ENCODE results near the gene NAV1.

NAV1 gene

DNA sequence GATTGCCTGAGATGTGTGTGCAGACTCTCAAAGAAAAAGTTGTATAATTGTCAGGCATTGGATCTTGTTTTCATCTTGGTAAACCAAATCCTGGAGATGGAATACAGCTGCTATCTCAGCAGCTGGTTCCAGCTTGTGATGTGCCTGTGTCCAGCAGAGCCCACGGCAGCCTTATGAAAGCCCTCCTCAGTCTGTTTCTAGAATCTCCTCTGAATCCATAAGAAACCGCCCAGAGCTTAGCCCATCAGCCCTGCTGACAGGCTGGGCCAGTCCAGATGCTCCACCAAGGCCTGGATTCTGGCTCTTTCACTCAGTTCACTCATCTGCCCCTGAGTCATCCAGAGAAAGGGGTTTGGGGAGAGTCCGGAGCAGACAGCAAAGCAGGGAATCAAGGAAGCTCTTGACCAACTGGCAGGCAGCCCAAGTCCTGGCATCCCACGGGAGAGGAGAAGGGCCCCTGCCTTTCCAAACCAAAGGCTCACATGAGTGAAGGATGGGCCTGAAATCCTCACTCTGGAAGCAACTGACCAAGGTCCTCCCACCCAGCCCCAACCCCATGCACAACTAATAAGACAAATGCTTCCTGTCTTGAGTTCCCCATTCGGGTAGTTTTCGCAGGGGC, 45.7 kb downstream of the NAV1 start:
- Histone ChIP-seq H3K9me3 (ENCODE audit: control extremely low read depth in 1 of 5, control insufficient read depth in 4 of 5, insufficient read depth in 2 of 5, low read depth in 1 of 5, low read length in 4 of 5) (no peaks in the 10 kb centered on the region), H3K27ac (ENCODE audit: insufficient read depth in 1 of 2, low read depth in 1 of 2, low read length in 2 of 2, poor library complexity in 1 of 2, severe bottlenecking in 2 of 2) (no peak overlapping the region), H3K4me3 (ENCODE audit: control insufficient read depth in 1 of 7, extremely low read depth in 1 of 7, insufficient read depth in 4 of 7, low read depth in 2 of 7, low read length in 6 of 7) (no peak overlapping the region), H3K27me3 (replicated peaks in 2 of 5; ENCODE audit: control insufficient read depth in 4 of 5, insufficient read depth in 5 of 5, low read length in 4 of 5) (no peaks in the 10 kb centered on the region), H3K36me3 (ENCODE audit: control insufficient read depth in 4 of 4, insufficient read depth in 4 of 4, low read length in 3 of 4) (peaks cover 0 to 5% (median 0%) of the 10 kb centered on the region in 4 experiments), H3K4me1 (ENCODE audit: control extremely low read depth in 1 of 4, control insufficient read depth in 4 of 4, insufficient read depth in 4 of 4, low read length in 3 of 4) (peaks cover 0 to 11% (median 6%) of the 10 kb centered on the region in 4 experiments)
- POLR2A ChIA-PET: no interaction called here
- CTCF ChIA-PET: interaction anchor here (1.3 to 2.4 kb wide), 2 partner anchors 20 to 24 kb away, joined by 3 to 9 read pairs; no protein-coding TSS in a partner anchor
- WGBS (ENCODE audit: insufficient coverage): 53% methylated on average over 6 of the region's 6 CpGs
- DNase-seq: no peak

DNA sequence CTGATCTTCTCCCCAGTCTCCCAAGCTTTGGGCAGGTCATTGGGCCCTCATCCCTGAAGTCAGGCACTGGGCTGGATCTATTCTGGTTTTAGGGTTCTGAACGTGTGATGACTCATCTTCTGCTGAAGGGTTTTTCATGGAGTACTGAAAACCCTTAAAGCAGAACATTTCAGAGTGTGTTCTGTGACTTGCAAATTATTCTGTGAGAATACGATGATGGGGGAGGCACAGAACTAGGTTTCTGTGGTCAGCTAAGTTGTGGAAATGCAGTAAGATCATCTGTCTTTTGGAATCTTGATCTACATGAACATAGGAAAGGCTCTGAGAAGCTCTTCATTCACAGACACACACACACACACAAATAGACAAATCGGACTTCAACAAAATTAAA, 46.2 kb downstream of the NAV1 start:
- Histone ChIP-seq H3K36me3 (ENCODE audit: control insufficient read depth in 4 of 4, insufficient read depth in 4 of 4, low read length in 3 of 4) (peaks cover 0 to 10% (median 1%) of the 10 kb centered on the region in 4 experiments), H3K4me1 (ENCODE audit: control extremely low read depth in 1 of 4, control insufficient read depth in 4 of 4, insufficient read depth in 4 of 4, low read length in 3 of 4) (peaks cover 0 to 11% (median 6%) of the 10 kb centered on the region in 4 experiments), H3K9me3 (ENCODE audit: control extremely low read depth in 1 of 5, control insufficient read depth in 4 of 5, insufficient read depth in 2 of 5, low read depth in 1 of 5, low read length in 4 of 5) (no peaks in the 10 kb centered on the region), H3K27me3 (replicated peaks in 2 of 5; ENCODE audit: control insufficient read depth in 4 of 5, insufficient read depth in 5 of 5, low read length in 4 of 5) (no peaks in the 10 kb centered on the region), H3K4me3 (ENCODE audit: control insufficient read depth in 1 of 7, extremely low read depth in 1 of 7, insufficient read depth in 4 of 7, low read depth in 2 of 7, low read length in 6 of 7) (no peak overlapping the region), H3K27ac (ENCODE audit: insufficient read depth in 1 of 2, low read depth in 1 of 2, low read length in 2 of 2, poor library complexity in 1 of 2, severe bottlenecking in 2 of 2) (no peak overlapping the region)
- peak in 2 of 3 donors; percentile 36 to 58 for DNase-seq
- ChIA-PET POLR2A (no interaction called here), CTCF (interaction anchor here (1.3 kb wide), 1 partner anchor 21 kb away, joined by 3 read pairs; no protein-coding TSS in a partner anchor)
- 20% methylated on average over 1 of the region's 3 CpGs for WGBS (ENCODE audit: insufficient coverage)

DNA sequence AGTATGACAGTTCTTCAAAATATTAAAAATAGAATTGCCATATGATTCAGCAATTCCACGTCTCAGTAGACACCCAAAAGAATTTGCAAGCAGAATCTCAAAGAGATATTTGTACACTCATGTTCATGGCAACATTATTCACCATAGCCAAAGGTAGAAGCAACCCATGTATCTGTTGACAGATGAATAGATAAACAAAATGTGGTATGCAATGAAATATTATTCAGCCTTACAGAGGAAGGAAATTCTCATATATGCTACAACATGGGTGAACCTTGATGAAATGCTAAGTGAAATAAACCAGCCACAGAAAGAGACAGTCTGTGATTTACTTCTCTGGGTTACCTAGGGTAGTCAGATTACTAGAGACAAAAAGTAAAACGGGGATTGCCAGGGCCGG, 47.0 kb downstream of the NAV1 start:
- Histone ChIP-seq H3K9me3 (ENCODE audit: control extremely low read depth in 1 of 5, control insufficient read depth in 4 of 5, insufficient read depth in 2 of 5, low read depth in 1 of 5, low read length in 4 of 5) (no peaks in the 10 kb centered on the region), H3K4me3 (ENCODE audit: control insufficient read depth in 1 of 7, extremely low read depth in 1 of 7, insufficient read depth in 4 of 7, low read depth in 2 of 7, low read length in 6 of 7) (no peak overlapping the region), H3K4me1 (ENCODE audit: control extremely low read depth in 1 of 4, control insufficient read depth in 4 of 4, insufficient read depth in 4 of 4, low read length in 3 of 4) (peaks cover 0 to 11% (median 6%) of the 10 kb centered on the region in 4 experiments), H3K27me3 (replicated peaks in 2 of 5; ENCODE audit: control insufficient read depth in 4 of 5, insufficient read depth in 5 of 5, low read length in 4 of 5) (no peaks in the 10 kb centered on the region), H3K36me3 (ENCODE audit: control insufficient read depth in 4 of 4, insufficient read depth in 4 of 4, low read length in 3 of 4) (peaks cover 0 to 16% (median 3%) of the 10 kb centered on the region in 4 experiments), H3K27ac (ENCODE audit: insufficient read depth in 1 of 2, low read depth in 1 of 2, low read length in 2 of 2, poor library complexity in 1 of 2, severe bottlenecking in 2 of 2) (no peak overlapping the region)
- DNase-seq: no peak
- ChIA-PET CTCF (no interaction called here), POLR2A (no interaction called here)
- WGBS (ENCODE audit: insufficient coverage): 40% methylated on average over 1 of the region's 3 CpGs

DNA sequence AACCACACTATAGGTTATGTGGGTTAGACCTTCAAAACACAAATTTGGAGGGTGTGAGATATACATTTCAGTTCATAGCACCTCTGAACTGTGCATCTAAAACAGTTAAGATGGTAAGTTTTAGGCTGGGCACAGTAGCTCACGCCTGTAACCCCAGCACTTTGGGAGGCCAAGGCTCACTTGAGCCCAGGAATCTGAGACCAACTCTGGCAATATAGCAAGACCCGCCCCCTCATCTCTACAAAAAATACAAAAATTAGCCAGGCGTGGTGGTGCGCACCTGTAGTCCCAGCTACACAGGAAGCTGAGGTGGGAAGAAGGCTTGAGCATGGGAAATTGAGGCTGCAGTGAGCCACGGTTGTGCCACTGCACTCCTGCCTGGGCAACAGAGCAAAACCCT, 47.9 kb downstream of the NAV1 start:
- H3K9me3 ChIP-seq (ENCODE audit: control extremely low read depth in 1 of 5, control insufficient read depth in 4 of 5, insufficient read depth in 2 of 5, low read depth in 1 of 5, low read length in 4 of 5): no peaks in the 10 kb centered on the region
- CTCF ChIA-PET: no interaction called here
- peaks cover 0 to 21% (median 3%) of the 10 kb centered on the region in 4 experiments for H3K36me3 ChIP-seq (ENCODE audit: control insufficient read depth in 4 of 4, insufficient read depth in 4 of 4, low read length in 3 of 4)
- peaks cover 0 to 11% (median 6%) of the 10 kb centered on the region in 4 experiments for H3K4me1 ChIP-seq (ENCODE audit: control extremely low read depth in 1 of 4, control insufficient read depth in 4 of 4, insufficient read depth in 4 of 4, low read length in 3 of 4)
- DNase-seq: no peak
- POLR2A ChIA-PET: no interaction called here
- H3K4me3 ChIP-seq (ENCODE audit: control insufficient read depth in 1 of 7, extremely low read depth in 1 of 7, insufficient read depth in 4 of 7, low read depth in 2 of 7, low read length in 6 of 7): no peak overlapping the region
- WGBS (ENCODE audit: insufficient coverage): 100% methylated on average over 1 of the region's 5 CpGs
- H3K27ac ChIP-seq (ENCODE audit: insufficient read depth in 1 of 2, low read depth in 1 of 2, low read length in 2 of 2, poor library complexity in 1 of 2, severe bottlenecking in 2 of 2): no peak overlapping the region
- no peaks in the 10 kb centered on the region for H3K27me3 ChIP-seq (replicated peaks in 2 of 5; ENCODE audit: control insufficient read depth in 4 of 5, insufficient read depth in 5 of 5, low read length in 4 of 5)

DNA sequence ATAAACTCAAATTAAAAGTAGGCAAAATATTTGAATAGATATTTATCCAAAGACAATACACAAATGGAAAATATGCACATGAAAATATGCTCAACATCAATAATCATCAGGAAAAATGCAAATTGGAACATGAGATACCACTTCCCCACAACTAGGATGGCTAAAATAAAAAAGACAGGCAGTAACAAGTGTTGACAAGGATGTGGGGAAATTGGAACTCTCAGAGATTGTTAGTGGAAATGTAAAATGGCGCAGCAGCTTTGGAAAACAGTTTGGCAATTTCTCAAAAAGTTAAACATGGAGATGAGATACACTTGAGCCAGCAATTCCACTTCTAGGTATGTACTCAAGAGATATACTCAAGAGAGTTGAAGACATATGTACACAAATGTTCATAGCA, 48.8 kb downstream of the NAV1 start:
- Histone ChIP-seq H3K27ac (ENCODE audit: insufficient read depth in 1 of 2, low read depth in 1 of 2, low read length in 2 of 2, poor library complexity in 1 of 2, severe bottlenecking in 2 of 2) (no peak overlapping the region), H3K36me3 (ENCODE audit: control insufficient read depth in 4 of 4, insufficient read depth in 4 of 4, low read length in 3 of 4) (peaks cover 0 to 21% (median 3%) of the 10 kb centered on the region in 4 experiments), H3K4me1 (ENCODE audit: control extremely low read depth in 1 of 4, control insufficient read depth in 4 of 4, insufficient read depth in 4 of 4, low read length in 3 of 4) (peaks cover 0 to 11% (median 6%) of the 10 kb centered on the region in 4 experiments), H3K4me3 (ENCODE audit: control insufficient read depth in 1 of 7, extremely low read depth in 1 of 7, insufficient read depth in 4 of 7, low read depth in 2 of 7, low read length in 6 of 7) (no peak overlapping the region), H3K27me3 (replicated peaks in 2 of 5; ENCODE audit: control insufficient read depth in 4 of 5, insufficient read depth in 5 of 5, low read length in 4 of 5) (no peaks in the 10 kb centered on the region), H3K9me3 (ENCODE audit: control extremely low read depth in 1 of 5, control insufficient read depth in 4 of 5, insufficient read depth in 2 of 5, low read depth in 1 of 5, low read length in 4 of 5) (no peaks in the 10 kb centered on the region)
- WGBS (ENCODE audit: insufficient coverage): 100% methylated on average over 1 of the region's 1 CpG
- DNase-seq: no peak
- CTCF ChIA-PET: interaction anchor here (1.1 to 2.4 kb wide), 2 partner anchors 10 to 102 kb away, joined by 3 to 8 read pairs; no protein-coding TSS in a partner anchor
- POLR2A ChIA-PET: no interaction called here
